ENCODE data around the gene MCEMP1.

DNA sequence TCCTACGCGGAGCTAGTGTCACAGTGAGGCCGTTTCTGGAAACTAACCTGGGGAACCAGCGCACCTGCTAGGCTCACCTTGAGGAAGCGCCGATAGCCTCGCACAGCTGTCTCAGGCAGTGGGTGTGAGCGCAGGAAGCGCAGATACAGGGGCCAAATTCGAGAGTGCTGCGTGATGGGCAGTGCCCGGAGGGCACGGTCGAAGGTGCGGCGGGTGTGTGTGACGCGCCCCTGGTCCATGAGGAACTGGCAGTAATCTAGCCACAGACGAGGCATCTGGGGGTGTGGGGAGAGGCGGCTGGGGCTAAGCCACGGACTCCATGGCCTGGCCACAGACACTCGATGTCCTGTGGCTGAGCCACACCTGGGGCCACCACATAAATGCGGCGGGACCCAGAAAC, 49.7 kb upstream of the MCEMP1 start:
- TF ChIP-seq, protein P1, sequence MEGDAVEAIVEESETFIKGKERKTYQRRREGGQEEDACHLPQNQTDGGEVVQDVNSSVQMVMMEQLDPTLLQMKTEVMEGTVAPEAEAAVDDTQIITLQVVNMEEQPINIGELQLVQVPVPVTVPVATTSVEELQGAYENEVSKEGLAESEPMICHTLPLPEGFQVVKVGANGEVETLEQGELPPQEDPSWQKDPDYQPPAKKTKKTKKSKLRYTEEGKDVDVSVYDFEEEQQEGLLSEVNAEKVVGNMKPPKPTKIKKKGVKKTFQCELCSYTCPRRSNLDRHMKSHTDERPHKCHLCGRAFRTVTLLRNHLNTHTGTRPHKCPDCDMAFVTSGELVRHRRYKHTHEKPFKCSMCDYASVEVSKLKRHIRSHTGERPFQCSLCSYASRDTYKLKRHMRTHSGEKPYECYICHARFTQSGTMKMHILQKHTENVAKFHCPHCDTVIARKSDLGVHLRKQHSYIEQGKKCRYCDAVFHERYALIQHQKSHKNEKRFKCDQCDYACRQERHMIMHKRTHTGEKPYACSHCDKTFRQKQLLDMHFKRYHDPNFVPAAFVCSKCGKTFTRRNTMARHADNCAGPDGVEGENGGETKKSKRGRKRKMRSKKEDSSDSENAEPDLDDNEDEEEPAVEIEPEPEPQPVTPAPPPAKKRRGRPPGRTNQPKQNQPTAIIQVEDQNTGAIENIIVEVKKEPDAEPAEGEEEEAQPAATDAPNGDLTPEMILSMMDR (IDR thresholded peaks at IDR 0.05) = no peak
- no peak for TF ChIP-seq POLR2A (IDR thresholded peaks at IDR 0.05)
